Measurements from ENCODE around the gene CACNG4.
"Not testable (repeated sequence)": the region's sequence is repeated elsewhere in the genome, so short reads cannot be mapped to it uniquely, and the experiment has no call there.

Gene CACNG4

DNA sequence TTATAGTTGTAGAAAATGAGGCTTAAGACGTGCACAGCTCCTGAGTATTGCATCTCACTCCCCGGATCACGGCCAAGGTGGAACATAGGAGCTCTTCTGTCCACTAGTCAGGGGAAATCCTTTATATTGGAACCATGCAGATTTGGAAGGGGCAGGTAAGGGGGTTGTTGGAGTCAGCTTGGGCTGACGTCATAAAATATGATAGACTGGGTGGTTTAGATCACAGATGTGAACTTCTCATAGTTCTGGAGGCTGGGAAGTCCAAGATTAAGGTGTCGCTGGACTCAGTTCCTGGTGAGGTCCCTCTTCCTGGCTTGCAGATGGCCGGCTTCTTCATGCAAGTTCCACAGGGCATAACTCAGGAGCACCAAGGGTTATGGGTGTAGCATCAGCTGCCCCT lies 5.6 kb downstream of the CACNG4 start:
- no peak overlapping the region for H3K27ac ChIP-seq
- no peak for TF ChIP-seq CTCF (conservative IDR thresholded peaks at IDR 0.05; ENCODE audit: low read depth)
- DNase-seq (ENCODE audit: low spot score): no peak
- ChIA-PET CTCF (no interaction called here), POLR2A (ENCODE audit: low non-redundant PET) (no interaction called here)

DNA sequence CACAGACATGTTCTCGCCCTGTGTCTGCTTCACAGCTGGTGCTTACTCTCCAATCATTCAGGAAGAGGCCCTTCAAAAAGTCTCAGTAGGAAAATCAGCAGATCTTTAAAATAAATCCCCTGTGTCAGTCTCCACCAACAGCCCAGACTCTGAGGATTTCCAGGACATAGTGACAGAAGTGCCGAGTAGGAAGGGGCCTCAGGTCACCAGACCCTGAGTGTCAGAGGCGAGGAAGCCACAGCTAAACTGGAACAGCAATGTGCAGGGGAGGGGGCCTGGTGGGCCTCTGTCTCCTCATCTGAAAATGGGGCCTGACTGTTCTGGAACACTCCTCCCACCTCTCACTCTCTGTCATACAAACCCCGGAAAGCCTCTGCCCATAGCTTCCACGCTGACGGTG lies 6.3 kb downstream of the CACNG4 start:
- CTCF ChIA-PET: no interaction called here
- no peak overlapping the region for H3K27ac ChIP-seq
- DNase-seq (ENCODE audit: low spot score): no peak
- POLR2A ChIA-PET (ENCODE audit: low non-redundant PET): no interaction called here
- TF ChIP-seq CTCF (conservative IDR thresholded peaks at IDR 0.05; ENCODE audit: low read depth): no peak

- CTCF ChIA-PET: no interaction called here
Observed at GRCh38 chr17:66971264-66971663, 6.8 kb downstream of the CACNG4 start.

DNA sequence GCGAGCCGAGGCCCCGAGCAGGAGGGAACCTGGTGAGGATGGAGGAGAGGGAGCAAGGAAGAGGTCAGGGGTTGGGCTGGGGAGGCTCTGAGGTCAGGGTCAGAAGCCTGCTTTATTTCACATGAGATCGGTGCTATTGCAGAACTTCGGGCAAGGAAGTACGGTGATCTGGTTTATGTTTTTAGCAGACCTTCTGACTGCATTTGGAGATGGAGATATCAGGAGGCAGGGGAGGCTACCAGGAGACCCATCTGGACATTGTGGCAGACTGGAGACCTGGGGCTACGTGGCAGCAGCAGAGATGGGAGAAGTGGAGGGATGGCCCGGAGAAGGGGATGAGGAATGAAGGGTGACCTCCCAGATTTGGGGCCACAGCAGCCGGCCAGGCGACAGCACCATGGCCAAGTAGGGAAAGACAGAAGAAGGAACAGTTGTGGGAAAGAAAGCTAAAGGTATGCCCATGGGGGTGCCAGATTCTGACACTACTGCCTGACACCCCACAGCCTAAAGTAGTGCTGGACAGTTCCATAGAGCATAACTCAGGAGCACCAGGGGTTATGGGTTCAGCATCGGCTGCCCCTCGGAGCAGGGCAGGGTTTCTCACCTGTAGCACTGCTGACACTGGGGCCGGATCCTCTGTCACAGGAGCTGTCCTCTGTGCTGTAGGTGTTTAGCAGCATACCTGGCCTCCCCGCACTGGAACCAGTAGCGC lies 7.4 kb downstream of the CACNG4 start:
- H3K27ac ChIP-seq: no peak overlapping the region
- DNase-seq (ENCODE audit: low spot score): no peak
- no peak for TF ChIP-seq CTCF (conservative IDR thresholded peaks at IDR 0.05; ENCODE audit: low read depth)
- CTCF ChIA-PET: no interaction called here
- POLR2A ChIA-PET (ENCODE audit: low non-redundant PET): no interaction called here

More at GRCh38 chr17:66971264-66971663, 6.8 kb downstream of the CACNG4 start:
- DNase-seq (ENCODE audit: low spot score): no peak
- POLR2A ChIA-PET (ENCODE audit: low non-redundant PET): no interaction called here
- H3K27ac ChIP-seq: no peak overlapping the region
- no peak for TF ChIP-seq CTCF (conservative IDR thresholded peaks at IDR 0.05; ENCODE audit: low read depth)

DNA sequence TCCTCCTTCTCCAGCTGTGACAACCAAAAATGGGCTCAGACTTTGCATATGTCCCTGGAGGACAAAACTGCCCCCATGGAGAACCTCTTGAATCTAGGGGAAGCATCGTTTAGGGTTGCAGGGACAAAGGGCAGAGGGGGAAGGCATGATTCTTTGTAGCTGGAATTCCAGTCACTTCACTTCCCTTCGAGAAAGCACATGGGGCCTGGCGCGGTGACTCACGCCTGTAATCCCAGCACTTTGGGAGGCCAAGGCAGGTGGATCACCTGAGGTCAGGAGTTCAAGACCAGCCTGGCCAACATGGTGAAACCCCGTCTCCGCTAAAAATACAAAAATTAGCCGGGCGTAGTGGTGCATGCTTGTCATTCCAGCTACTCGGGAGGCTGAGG lies 7.9 kb downstream of the CACNG4 start:
- H3K27ac ChIP-seq; DNase-seq (ENCODE audit: low spot score); CTCF ChIA-PET; POLR2A ChIA-PET (ENCODE audit: low non-redundant PET): not testable (repeated sequence)

- ChIA-PET CTCF (interaction anchor here (0.6 to 1.5 kb wide), 4 partner anchors 18 to 228 kb away, joined by 3 to 4 read pairs (median 4); no protein-coding TSS in a partner anchor), POLR2A (ENCODE audit: low non-redundant PET) (no interaction called here)
- DNase-seq (ENCODE audit: low spot score): no peak
- TF ChIP-seq CTCF (conservative IDR thresholded peaks at IDR 0.05; ENCODE audit: low read depth): no peak
- no peak overlapping the region for H3K27ac ChIP-seq
Observed at GRCh38 chr17:66975188-66975587, 10.7 kb downstream of the CACNG4 start.

DNA sequence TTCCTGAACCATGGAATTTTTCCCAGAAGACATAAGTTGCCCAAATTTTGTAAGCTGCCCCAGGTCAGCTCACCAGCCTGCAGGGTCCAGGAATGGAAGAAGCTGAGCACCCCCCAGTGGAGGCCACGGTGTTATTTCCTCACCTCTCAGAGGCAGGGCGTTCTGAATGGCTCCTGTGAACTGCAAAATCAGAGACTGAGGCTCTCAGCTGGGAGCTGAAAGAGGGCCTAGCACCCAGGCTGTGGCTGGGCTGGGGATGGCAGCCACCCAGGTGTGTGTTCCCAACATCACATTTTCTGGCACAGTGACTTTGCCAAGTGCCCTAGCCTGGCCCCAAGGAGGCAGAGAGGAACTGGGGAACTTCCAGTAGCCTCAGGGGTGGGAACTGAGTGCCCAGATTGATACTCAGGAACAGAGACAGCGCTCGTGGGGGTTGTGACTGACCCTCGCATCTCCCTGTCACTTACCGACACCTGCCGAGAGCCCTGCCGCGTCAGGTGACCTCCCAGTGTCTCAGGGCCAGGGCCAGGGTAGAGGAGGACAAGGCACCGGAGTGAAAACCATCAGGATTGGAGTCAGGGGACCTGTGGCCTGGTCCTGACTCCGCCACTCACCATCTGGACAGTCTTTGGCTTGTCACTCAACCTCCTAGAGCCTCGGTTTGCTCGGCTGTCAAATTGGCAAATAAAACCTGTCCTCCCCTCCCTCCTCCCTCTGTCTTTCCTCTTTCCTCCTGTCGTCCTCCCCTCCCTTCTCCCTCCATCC lies 11.3 kb downstream of the CACNG4 start:
- CTCF ChIA-PET: interaction anchor here (0.6 to 1.5 kb wide), 3 partner anchors 39 to 229 kb away, joined by 3 to 4 read pairs (median 4); no protein-coding TSS in a partner anchor

More for the DNA sequence above, 11.3 kb downstream of the CACNG4 start:
- no peak; the same call in 1 of the 2 replicates for TF ChIP-seq CTCF (conservative IDR thresholded peaks at IDR 0.05; ENCODE audit: low read depth)
- DNase-seq (ENCODE audit: low spot score): peak; percentile 71
- POLR2A ChIA-PET (ENCODE audit: low non-redundant PET): no interaction called here
- no peak overlapping the region for H3K27ac ChIP-seq

Measured in RWPE1 (cell line).